ENCODE results near the gene GABBR2.
"Not testable (repeated sequence)": the region's sequence is repeated elsewhere in the genome, so short reads cannot be mapped to it uniquely, and the experiment has no call there.

The GABBR2 gene

DNA sequence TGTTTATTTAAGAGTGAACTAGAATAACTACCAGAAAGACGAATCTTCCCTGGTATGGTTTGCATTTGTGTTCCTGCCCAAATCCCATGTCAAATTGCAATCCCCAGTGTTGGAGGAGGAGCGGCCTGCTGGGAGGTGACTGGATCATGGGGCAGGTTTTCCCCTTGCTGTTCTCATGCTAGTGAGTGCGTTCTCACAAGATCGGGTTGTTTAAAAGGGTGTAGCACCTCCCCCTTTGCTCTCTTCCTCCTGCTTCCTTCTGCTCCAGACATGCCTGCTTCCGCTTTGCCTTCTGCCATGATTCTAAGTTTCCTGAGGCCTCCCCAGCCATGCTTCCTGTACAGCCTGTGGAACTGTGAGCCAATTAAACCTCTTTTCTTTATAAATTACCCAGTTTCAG, 242.9 kb downstream of the GABBR2 start:
- no peaks in the 10 kb centered on the region for H3K36me3 ChIP-seq (ENCODE audit: control insufficient read depth, insufficient read depth, low read length, severe bottlenecking)
- no peaks in the 10 kb centered on the region for H3K27me3 ChIP-seq (replicated peaks; ENCODE audit: control insufficient read depth, insufficient read depth, low read length)
- no peaks in the 10 kb centered on the region for H3K4me1 ChIP-seq (ENCODE audit: control insufficient read depth, insufficient read depth, low read length)
- DNase-seq (ENCODE audit: low read depth) = no peak
- H3K9ac ChIP-seq (ENCODE audit: low read length) = no peak overlapping the region
- H3K9me3 ChIP-seq (ENCODE audit: control insufficient read depth, low read length) = peaks cover 22% of the 10 kb centered on the region
- no peak overlapping the region for H3K4me3 ChIP-seq (ENCODE audit: low read length)

DNA sequence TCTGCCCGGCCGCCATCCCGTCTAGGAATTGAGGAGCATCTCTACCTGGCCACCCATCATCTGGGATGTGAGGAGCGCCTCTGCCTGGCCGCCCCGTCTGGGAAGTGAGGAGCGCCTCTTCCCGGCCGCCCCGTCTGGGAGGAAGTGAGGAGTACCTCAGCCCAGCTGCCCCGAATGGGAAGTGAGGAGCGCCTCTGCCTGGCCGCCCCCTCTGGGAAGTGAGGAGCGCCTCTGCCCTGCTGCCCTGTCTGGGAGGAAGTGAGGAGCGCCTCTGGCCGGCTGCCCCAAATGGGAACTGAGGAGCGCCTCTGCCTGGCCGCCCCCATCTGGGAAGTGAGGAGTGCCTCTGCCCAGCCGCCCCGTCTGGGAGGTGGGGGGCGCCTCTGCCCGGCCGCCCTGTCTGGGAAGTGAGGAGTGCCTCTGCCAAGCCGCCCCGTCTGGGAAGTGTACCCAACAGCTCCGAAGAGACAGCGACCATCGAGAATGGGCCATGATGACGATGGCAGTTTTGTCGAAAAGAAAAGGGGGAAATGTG, 244.5 kb downstream of the GABBR2 start:
- H3K36me3 ChIP-seq (ENCODE audit: control insufficient read depth, insufficient read depth, low read length, severe bottlenecking); H3K4me1 ChIP-seq (ENCODE audit: control insufficient read depth, insufficient read depth, low read length); H3K4me3 ChIP-seq (ENCODE audit: low read length); H3K27me3 ChIP-seq (replicated peaks; ENCODE audit: control insufficient read depth, insufficient read depth, low read length); H3K9ac ChIP-seq (ENCODE audit: low read length); DNase-seq (ENCODE audit: low read depth): not testable (repeated sequence)
- H3K9me3 ChIP-seq (ENCODE audit: control insufficient read depth, low read length) = peaks cover 37% of the 10 kb centered on the region

DNA sequence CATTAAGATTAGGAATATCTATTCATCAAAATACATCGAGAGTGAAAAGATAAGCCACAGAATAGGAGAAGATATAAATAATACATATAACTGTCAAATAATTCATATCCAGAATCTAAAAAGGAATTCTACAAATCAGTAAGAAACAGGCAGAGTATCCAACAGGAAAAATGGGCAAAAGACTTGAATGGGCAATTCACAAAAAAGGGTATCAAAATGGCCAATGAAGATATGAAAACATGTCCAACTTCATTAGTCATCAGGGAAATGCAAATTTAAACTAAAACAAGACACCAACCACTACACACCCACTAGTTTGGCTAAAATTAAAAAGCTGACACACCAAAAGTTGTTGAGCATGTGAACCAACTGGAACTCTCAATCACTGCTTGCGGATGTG, 246.4 kb downstream of the GABBR2 start:
- DNase-seq (ENCODE audit: low read depth) = no peak
- H3K4me1 ChIP-seq (ENCODE audit: control insufficient read depth, insufficient read depth, low read length) = no peaks in the 10 kb centered on the region
- H3K27me3 ChIP-seq (replicated peaks; ENCODE audit: control insufficient read depth, insufficient read depth, low read length) = no peaks in the 10 kb centered on the region
- H3K9ac ChIP-seq (ENCODE audit: low read length) = no peak overlapping the region
- no peaks in the 10 kb centered on the region for H3K36me3 ChIP-seq (ENCODE audit: control insufficient read depth, insufficient read depth, low read length, severe bottlenecking)
- peaks cover 44% of the 10 kb centered on the region for H3K9me3 ChIP-seq (ENCODE audit: control insufficient read depth, low read length)
- no peak overlapping the region for H3K4me3 ChIP-seq (ENCODE audit: low read length)

- Histone ChIP-seq H3K4me3 (ENCODE audit: low read length) (no peak overlapping the region), H3K9me3 (ENCODE audit: control insufficient read depth, low read length) (peaks cover 44% of the 10 kb centered on the region), H3K27me3 (replicated peaks; ENCODE audit: control insufficient read depth, insufficient read depth, low read length) (no peaks in the 10 kb centered on the region), H3K36me3 (ENCODE audit: control insufficient read depth, insufficient read depth, low read length, severe bottlenecking) (no peaks in the 10 kb centered on the region), H3K4me1 (ENCODE audit: control insufficient read depth, insufficient read depth, low read length) (peaks cover 3% of the 10 kb centered on the region), H3K9ac (ENCODE audit: low read length) (no peak overlapping the region)
- no peak for DNase-seq (ENCODE audit: low read depth)
Measured at GRCh38 chr9:98460704-98461103, 248.0 kb downstream of the GABBR2 start.

DNA sequence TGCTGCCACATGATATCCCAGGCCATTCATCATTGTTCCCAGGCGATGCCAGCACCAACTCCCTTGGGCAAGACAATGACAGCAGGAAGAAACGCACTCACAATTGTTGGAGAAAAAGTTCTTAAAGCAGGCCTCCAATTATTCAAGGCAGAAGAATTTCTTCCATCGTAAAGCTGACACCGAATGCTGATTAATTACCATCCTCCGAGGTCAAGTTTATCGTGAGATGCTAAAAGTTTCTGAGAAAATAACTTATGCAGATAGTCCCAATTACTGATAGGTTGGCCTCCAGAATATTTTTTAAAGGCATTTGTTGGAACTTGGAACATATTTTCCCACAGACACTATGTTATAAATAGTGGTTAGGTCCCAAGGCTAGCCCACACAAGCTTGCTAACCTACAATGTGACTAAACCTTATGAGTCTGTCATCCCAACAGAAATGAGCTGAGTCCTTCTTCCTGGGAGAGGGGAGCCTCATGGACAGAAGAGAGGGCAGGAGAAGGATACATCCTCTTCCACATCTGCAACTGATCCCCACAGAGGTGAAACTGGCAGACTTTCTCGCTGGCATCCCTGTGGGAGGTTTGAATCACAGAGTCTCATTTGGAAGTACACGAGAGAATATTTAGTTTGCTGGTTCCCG, 250.9 kb downstream of the GABBR2 start:
- Histone ChIP-seq H3K9me3 (ENCODE audit: control insufficient read depth, low read length) (peaks cover 43% of the 10 kb centered on the region), H3K4me3 (ENCODE audit: low read length) (no peak overlapping the region), H3K4me1 (ENCODE audit: control insufficient read depth, insufficient read depth, low read length) (peaks cover 10% of the 10 kb centered on the region), H3K36me3 (ENCODE audit: control insufficient read depth, insufficient read depth, low read length, severe bottlenecking) (no peaks in the 10 kb centered on the region), H3K27me3 (replicated peaks; ENCODE audit: control insufficient read depth, insufficient read depth, low read length) (no peaks in the 10 kb centered on the region), H3K9ac (ENCODE audit: low read length) (no peak overlapping the region)
- no peak for DNase-seq (ENCODE audit: low read depth)

GRCh38 chr9:98456156-98456613, 252.6 kb downstream of the GABBR2 start:
- Histone ChIP-seq H3K9me3 (ENCODE audit: control insufficient read depth, low read length) (peaks cover 26% of the 10 kb centered on the region), H3K4me3 (ENCODE audit: low read length) (no peak overlapping the region), H3K9ac (ENCODE audit: low read length) (no peak overlapping the region), H3K36me3 (ENCODE audit: control insufficient read depth, insufficient read depth, low read length, severe bottlenecking) (no peaks in the 10 kb centered on the region), H3K27me3 (replicated peaks; ENCODE audit: control insufficient read depth, insufficient read depth, low read length) (no peaks in the 10 kb centered on the region), H3K4me1 (ENCODE audit: control insufficient read depth, insufficient read depth, low read length) (peaks cover 10% of the 10 kb centered on the region)
- no peak for DNase-seq (ENCODE audit: low read depth)

GRCh38 chr9:98455256-98456155, 253.2 kb downstream of the GABBR2 start:
- no peaks in the 10 kb centered on the region for H3K27me3 ChIP-seq (replicated peaks; ENCODE audit: control insufficient read depth, insufficient read depth, low read length)
- H3K4me3 ChIP-seq (ENCODE audit: low read length) = no peak overlapping the region
- H3K4me1 ChIP-seq (ENCODE audit: control insufficient read depth, insufficient read depth, low read length) = peaks cover 10% of the 10 kb centered on the region
- no peaks in the 10 kb centered on the region for H3K36me3 ChIP-seq (ENCODE audit: control insufficient read depth, insufficient read depth, low read length, severe bottlenecking)
- peak; percentile 71 for DNase-seq (ENCODE audit: low read depth)
- peaks cover 23% of the 10 kb centered on the region for H3K9me3 ChIP-seq (ENCODE audit: control insufficient read depth, low read length)
- H3K9ac ChIP-seq (ENCODE audit: low read length) = no peak overlapping the region

- Histone ChIP-seq H3K4me3 (ENCODE audit: low read length) (no peak overlapping the region), H3K27me3 (replicated peaks; ENCODE audit: control insufficient read depth, insufficient read depth, low read length) (no peaks in the 10 kb centered on the region), H3K36me3 (ENCODE audit: control insufficient read depth, insufficient read depth, low read length, severe bottlenecking) (no peaks in the 10 kb centered on the region), H3K9ac (ENCODE audit: low read length) (no peak overlapping the region), H3K4me1 (ENCODE audit: control insufficient read depth, insufficient read depth, low read length) (peaks cover 10% of the 10 kb centered on the region), H3K9me3 (ENCODE audit: control insufficient read depth, low read length) (peaks cover 6% of the 10 kb centered on the region)
- peak; percentile 4 for DNase-seq (ENCODE audit: low read depth)
Measured at GRCh38 chr9:98453589-98454311, 255.0 kb downstream of the GABBR2 start.

DNA sequence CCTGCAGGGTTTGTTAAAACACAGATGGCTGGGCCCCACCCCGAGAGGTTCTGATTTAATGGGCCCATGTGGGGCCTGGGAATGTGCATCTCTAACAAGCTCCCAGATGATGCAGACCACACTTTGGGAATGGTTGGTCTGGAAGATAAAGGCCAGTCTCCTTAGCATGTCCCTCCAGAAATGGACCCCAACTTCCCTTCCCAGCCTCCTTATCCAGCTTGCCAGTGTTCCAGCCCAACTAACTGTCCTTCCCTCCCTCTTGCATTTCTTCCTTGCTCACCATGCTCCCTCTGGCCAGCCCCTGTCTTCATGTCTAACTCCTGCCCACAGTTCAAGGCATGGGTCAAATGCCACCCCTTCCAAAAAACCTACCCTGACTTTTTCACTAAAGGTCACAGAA, 257.2 kb downstream of the GABBR2 start:
- H3K36me3 ChIP-seq (ENCODE audit: control insufficient read depth, insufficient read depth, low read length, severe bottlenecking) = no peaks in the 10 kb centered on the region
- no peak overlapping the region for H3K4me3 ChIP-seq (ENCODE audit: low read length)
- DNase-seq (ENCODE audit: low read depth) = no peak
- H3K27me3 ChIP-seq (replicated peaks; ENCODE audit: control insufficient read depth, insufficient read depth, low read length) = peaks cover 1% of the 10 kb centered on the region
- no peak overlapping the region for H3K9ac ChIP-seq (ENCODE audit: low read length)
- H3K4me1 ChIP-seq (ENCODE audit: control insufficient read depth, insufficient read depth, low read length) = peaks cover 10% of the 10 kb centered on the region
- peaks cover 3% of the 10 kb centered on the region for H3K9me3 ChIP-seq (ENCODE audit: control insufficient read depth, low read length)

GRCh38 chr9:98450496-98450895, 258.2 kb downstream of the GABBR2 start:
- peaks cover 4% of the 10 kb centered on the region for H3K4me1 ChIP-seq (ENCODE audit: control insufficient read depth, insufficient read depth, low read length)
- H3K9ac ChIP-seq (ENCODE audit: low read length) = no peak overlapping the region
- no peak overlapping the region for H3K4me3 ChIP-seq (ENCODE audit: low read length)
- H3K9me3 ChIP-seq (ENCODE audit: control insufficient read depth, low read length) = peaks cover 3% of the 10 kb centered on the region
- H3K27me3 ChIP-seq (replicated peaks; ENCODE audit: control insufficient read depth, insufficient read depth, low read length) = peaks cover 11% of the 10 kb centered on the region
- no peak for DNase-seq (ENCODE audit: low read depth)
- H3K36me3 ChIP-seq (ENCODE audit: control insufficient read depth, insufficient read depth, low read length, severe bottlenecking) = no peaks in the 10 kb centered on the region

- DNase-seq (ENCODE audit: low read depth) = no peak
- peaks cover 17% of the 10 kb centered on the region for H3K27me3 ChIP-seq (replicated peaks; ENCODE audit: control insufficient read depth, insufficient read depth, low read length)
- H3K9me3 ChIP-seq (ENCODE audit: control insufficient read depth, low read length) = peaks cover 3% of the 10 kb centered on the region
- H3K9ac ChIP-seq (ENCODE audit: low read length) = no peak overlapping the region
- no peaks in the 10 kb centered on the region for H3K36me3 ChIP-seq (ENCODE audit: control insufficient read depth, insufficient read depth, low read length, severe bottlenecking)
- H3K4me3 ChIP-seq (ENCODE audit: low read length) = no peak overlapping the region
- peaks cover 4% of the 10 kb centered on the region for H3K4me1 ChIP-seq (ENCODE audit: control insufficient read depth, insufficient read depth, low read length)
Measured at GRCh38 chr9:98449871-98450270, 258.9 kb downstream of the GABBR2 start.

Measured in adipocyte (in vitro differentiated cells).